Right atrium auricular region (tissue), 2 donors: Measurements from ENCODE around the gene FXYD6. TPM values are rescaled to one million over a fixed set of nuclear protein-coding genes. Genes with fewer than 3 reads are reported as not detected.

Experiments used
- DNase-seq: peaks from one replicate; pipeline ENCODE4 v3.0.0-alpha.2; 2019; ENCODE audit warnings: low spot score
- H3K27ac ChIP-seq, 2 donors: fragments of 200-600 bp; sonication (generic); 1 replicate in 1 of 2; 2 replicates in 1 of 2; pipeline ENCODE4 v1.5.1; 2016 to 2019
- H3K27me3 ChIP-seq, 2 donors: fragments of 200-600 bp; sonication (generic); one replicate each; pipeline versions ENCODE4 v1.5.1 to v1.6.0; 2017 to 2019
- H3K36me3 ChIP-seq: fragments of 200-600 bp; sonication (generic); one replicate; pipeline ENCODE4 v1.5.1; 2016
- H3K4me1 ChIP-seq, 2 donors: fragments of 200-600 bp; sonication (generic); one replicate each; pipeline versions ENCODE4 v1.5.1 to v1.6.0; 2017 to 2019
- H3K4me3 ChIP-seq, 2 donors: fragments of 200-600 bp; sonication (generic); 1 replicate in 1 of 2; 2 replicates in 1 of 2; pipeline ENCODE4 v1.5.1; 2017 to 2019; ENCODE audit warnings: mild to moderate bottlenecking in 1 of 2, moderate library complexity in 1 of 2
- H3K9me3 ChIP-seq, 2 donors: fragments of 200-600 bp; sonication (generic); one replicate each; pipeline ENCODE4 v1.5.1; 2019
- CTCF ChIP-seq, 2 donors: fragments of 200-600 bp; sonication (generic); IDR thresholded peaks; one replicate each; pipeline ENCODE4 v1.5.1; 2019; ENCODE audit warnings: antibody characterized with exemption in 2 of 2
- total RNA-seq, 2 donors: library from RNA; depleted of rRNA; stranded (reverse); fragments of >200 nt; gene quantifications; one replicate each; pipeline ENCODE4 v1.1.0, GENCODE V29; 2016

The FXYD6 gene
- total RNA-seq, 2 donors from 2014 or later: 28.6 to 42.6 TPM

GRCh38 chr11:117873828-117874125 lies 2.7 kb downstream of the FXYD6 start:
- Histone ChIP-seq H3K4me3 (no peak overlapping the region), H3K4me1 (peaks cover 0 to 79% of the 10 kb centered on the region in 2 donors), H3K36me3 (no peaks in the 10 kb centered on the region), H3K27ac (peak overlapping the region; percentile 42 to 83), H3K9me3 (no peaks in the 10 kb centered on the region), H3K27me3 (no peaks in the 10 kb centered on the region)
- no peak for DNase-seq
- no peak for TF ChIP-seq CTCF (IDR thresholded peaks at IDR 0.05)

GRCh38 chr11:117872975-117873827 lies 3.3 kb downstream of the FXYD6 start:
- no peak for TF ChIP-seq CTCF (IDR thresholded peaks at IDR 0.05)
- Histone ChIP-seq H3K27ac (peak overlapping the region; percentile 42 to 83), H3K27me3 (no peaks in the 10 kb centered on the region), H3K36me3 (no peaks in the 10 kb centered on the region), H3K9me3 (no peaks in the 10 kb centered on the region), H3K4me1 (peaks cover 0 to 79% of the 10 kb centered on the region in 2 donors), H3K4me3 (no peak overlapping the region)
- no peak for DNase-seq

GRCh38 chr11:117872420-117872961 lies 4.0 kb downstream of the FXYD6 start:
- no peaks in the 10 kb centered on the region for H3K9me3 ChIP-seq
- H3K4me3 ChIP-seq: no peak overlapping the region
- TF ChIP-seq CTCF (IDR thresholded peaks at IDR 0.05): no peak
- H3K4me1 ChIP-seq: peaks cover 0 to 79% of the 10 kb centered on the region in 2 donors
- H3K36me3 ChIP-seq: no peaks in the 10 kb centered on the region
- no peak for DNase-seq
- H3K27ac ChIP-seq: peak overlapping the region; percentile 30 to 33
- no peaks in the 10 kb centered on the region for H3K27me3 ChIP-seq

GRCh38 chr11:117871784-117872183 lies 4.7 kb downstream of the FXYD6 start:
- peak overlapping the region; percentile 30 to 33 for H3K27ac ChIP-seq

GRCh38 chr11:117871160-117871559 lies 5.3 kb downstream of the FXYD6 start:
- H3K4me1 ChIP-seq: peaks cover 0 to 69% of the 10 kb centered on the region in 2 donors
- H3K27me3 ChIP-seq: no peaks in the 10 kb centered on the region
- no peaks in the 10 kb centered on the region for H3K9me3 ChIP-seq
- DNase-seq: no peak
- H3K36me3 ChIP-seq: no peaks in the 10 kb centered on the region
- no peak for TF ChIP-seq CTCF (IDR thresholded peaks at IDR 0.05)
- no peak overlapping the region for H3K4me3 ChIP-seq
- H3K27ac ChIP-seq: no peak overlapping the region

More at GRCh38 chr11:117871784-117872183, 4.7 kb downstream of the FXYD6 start:
- Histone ChIP-seq H3K27me3 (no peaks in the 10 kb centered on the region), H3K4me1 (peaks cover 0 to 73% of the 10 kb centered on the region in 2 donors), H3K9me3 (no peaks in the 10 kb centered on the region), H3K4me3 (no peak overlapping the region), H3K36me3 (no peaks in the 10 kb centered on the region)
- TF ChIP-seq CTCF (IDR thresholded peaks at IDR 0.05): no peak
- DNase-seq: no peak
